Body of pancreas (tissue), 4 donors: Measurements from ENCODE around the gene RAB15.

Experiments
- POLR2A ChIP-seq, 3 donors: fragments of 450-650 bp; IDR thresholded peaks; one replicate each; pipeline ENCODE4 v1.6.1; 2016; ENCODE audit warnings: antibody characterized with exemption in 3 of 3, mild to moderate bottlenecking in 2 of 3
- TF ChIP-seq, protein P1 (sequence below), 7 experiments: fragments of 450-650 bp in 4 of 7; fragments of 200-600 bp in 3 of 7; sonication (generic) in 3 of 7; IDR thresholded peaks; one replicate each; pipeline ENCODE4 v1.5.1; 2016 to 2019; ENCODE audit warnings: antibody characterized with exemption in 7 of 7

DNA sequence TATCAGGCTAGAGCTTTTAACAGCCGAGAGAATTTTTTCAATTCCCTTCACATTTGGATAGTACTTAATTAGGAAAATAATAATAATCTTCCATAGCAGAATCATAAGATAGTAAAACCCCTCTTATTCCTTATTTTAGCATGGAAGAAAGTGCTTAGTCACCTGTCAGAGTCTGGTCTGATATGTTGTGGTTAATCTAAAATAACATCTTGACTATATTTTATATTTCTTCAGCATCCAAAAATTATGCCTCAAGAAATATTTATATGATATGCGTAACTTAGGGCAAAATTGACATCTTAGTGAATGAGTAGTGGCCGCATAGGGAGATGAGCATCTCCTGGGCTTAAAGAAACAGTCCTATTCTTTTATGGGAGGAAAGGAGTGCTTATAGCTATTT, 45.1 kb downstream of the RAB15 start:
- TF ChIP-seq POLR2A (IDR thresholded peaks at IDR 0.05): no peak
- TF ChIP-seq, protein P1, sequence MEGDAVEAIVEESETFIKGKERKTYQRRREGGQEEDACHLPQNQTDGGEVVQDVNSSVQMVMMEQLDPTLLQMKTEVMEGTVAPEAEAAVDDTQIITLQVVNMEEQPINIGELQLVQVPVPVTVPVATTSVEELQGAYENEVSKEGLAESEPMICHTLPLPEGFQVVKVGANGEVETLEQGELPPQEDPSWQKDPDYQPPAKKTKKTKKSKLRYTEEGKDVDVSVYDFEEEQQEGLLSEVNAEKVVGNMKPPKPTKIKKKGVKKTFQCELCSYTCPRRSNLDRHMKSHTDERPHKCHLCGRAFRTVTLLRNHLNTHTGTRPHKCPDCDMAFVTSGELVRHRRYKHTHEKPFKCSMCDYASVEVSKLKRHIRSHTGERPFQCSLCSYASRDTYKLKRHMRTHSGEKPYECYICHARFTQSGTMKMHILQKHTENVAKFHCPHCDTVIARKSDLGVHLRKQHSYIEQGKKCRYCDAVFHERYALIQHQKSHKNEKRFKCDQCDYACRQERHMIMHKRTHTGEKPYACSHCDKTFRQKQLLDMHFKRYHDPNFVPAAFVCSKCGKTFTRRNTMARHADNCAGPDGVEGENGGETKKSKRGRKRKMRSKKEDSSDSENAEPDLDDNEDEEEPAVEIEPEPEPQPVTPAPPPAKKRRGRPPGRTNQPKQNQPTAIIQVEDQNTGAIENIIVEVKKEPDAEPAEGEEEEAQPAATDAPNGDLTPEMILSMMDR (IDR thresholded peaks at IDR 0.05): no peak
